Smooth muscle cell (in vitro differentiated cells): Measurements from ENCODE around the gene ZNF124. TPM values are rescaled to one million over a fixed set of nuclear protein-coding genes. Genes with fewer than 3 reads are reported as not detected.

Experiments used
- DNase-seq: peaks from one replicate; lab custom pipeline; 2025; ENCODE audit not compliant: unreplicated experiment; lab: John Stamatoyannopoulos, UW
- H2AFZ ChIP-seq: fragments of 200-600 bp; sonication (generic); 2 replicates; pipeline ENCODE4 v1.6.0; 2016; ENCODE audit warnings: antibody characterized with exemption, low read depth, mild to moderate bottlenecking
- H3F3A ChIP-seq: fragments of 200-600 bp; sonication (generic); 2 replicates; pipeline ENCODE4 v1.6.0; 2017; ENCODE audit warnings: antibody characterized with exemption, low read depth
- H3K27ac ChIP-seq: fragments of 200-600 bp; sonication (generic); 2 replicates; pipeline ENCODE4 v1.5.1; 2016; ENCODE audit warnings: low read depth, mild to moderate bottlenecking
- H3K27me3 ChIP-seq: fragments of 200-600 bp; sonication (generic); 2 replicates; pipeline ENCODE4 v1.6.1; 2016; ENCODE audit warnings: low read depth, mild to moderate bottlenecking
- H3K36me3 ChIP-seq: fragments of 200-600 bp; sonication (generic); 2 replicates; pipeline ENCODE4 v1.5.1; 2016; ENCODE audit warnings: low read depth
- H3K4me1 ChIP-seq: fragments of 200-600 bp; sonication (generic); 2 replicates; pipeline ENCODE4 v1.5.1; 2016; ENCODE audit warnings: low read depth
- H3K4me2 ChIP-seq: fragments of 200-600 bp; sonication (generic); 2 replicates; pipeline ENCODE4 v1.6.0; 2016; ENCODE audit warnings: mild to moderate bottlenecking
- H3K4me3 ChIP-seq: fragments of 200-600 bp; sonication (generic); 2 replicates; pipeline ENCODE4 v1.5.1; 2016; ENCODE audit warnings: mild to moderate bottlenecking
- H3K79me2 ChIP-seq: fragments of 200-600 bp; sonication (generic); 2 replicates; pipeline ENCODE4 v1.6.0; 2016; ENCODE audit warnings: low read depth, mild to moderate bottlenecking
- H3K9ac ChIP-seq: fragments of 200-600 bp; sonication (generic); 2 replicates; pipeline ENCODE4 v1.6.0; 2016; ENCODE audit warnings: low read depth
- H3K9me3 ChIP-seq: fragments of 200-600 bp; sonication (generic); replicated peaks from 2 replicates; pipeline ENCODE4 v1.5.1; 2016; ENCODE audit warnings: low read depth
- H4K20me1 ChIP-seq: fragments of 200-600 bp; sonication (generic); 2 replicates; pipeline ENCODE4 v1.6.0; 2016; ENCODE audit warnings: low read depth
- CTCF ChIP-seq: fragments of 200-600 bp; sonication (generic); IDR thresholded peaks from 2 replicates; pipeline ENCODE4 v1.5.1; 2017; ENCODE audit warnings: borderline replicate concordance, mild to moderate bottlenecking, antibody characterized with exemption; ENCODE audit not compliant: insufficient read depth, poor library complexity, severe bottlenecking
- WGBS: methylation state at CpG from one replicate; pipeline ENCODE4 v1.1.7; 2016; ENCODE audit warnings: low lambda C conversion rate; 5-methylcytosine and 5-hydroxymethylcytosine counted together
- polyA plus RNA-seq: library from polyadenylated mRNA; unstranded; fragments of >200 nt; fragmentation: Nextera tagmentation; extraction: Ambion mirVana; gene quantifications from 2 replicates; pipeline ENCODE4 v1.2.1, GENCODE V29; 2016
- total RNA-seq: library from RNA; depleted of rRNA; stranded (reverse); fragments of >200 nt; gene quantifications from 2 replicates; pipeline ENCODE4 v1.2.3, GENCODE V29; 2014

The ZNF124 gene
- total and polyA plus RNA-seq, 2 experiments from 2014 or later: 4.2 to 47.2 TPM

DNA sequence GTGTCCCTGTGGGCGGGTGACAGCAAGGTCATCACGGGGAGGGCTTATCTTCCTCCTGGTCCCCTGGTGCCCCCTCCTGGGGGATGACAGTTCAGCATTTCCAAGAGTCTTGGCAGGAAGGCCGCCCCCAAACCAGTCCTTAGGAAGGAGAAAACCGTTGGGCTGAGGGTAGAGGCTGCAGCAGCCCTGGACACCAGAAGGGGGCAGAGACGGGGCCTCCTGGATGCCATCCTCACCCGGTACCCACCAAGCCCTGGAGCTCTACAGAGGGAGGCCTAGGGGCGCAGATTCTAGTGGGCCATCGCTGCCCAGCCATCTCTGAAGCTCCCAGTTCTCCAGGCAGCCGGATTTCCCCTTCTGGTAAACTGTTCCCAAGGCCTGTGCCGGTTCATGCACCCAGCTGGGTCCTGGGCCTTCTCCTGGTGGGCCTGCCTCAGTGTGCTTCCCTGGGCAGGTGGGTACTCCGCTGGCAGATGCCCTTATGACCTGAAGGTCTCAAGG lies 52.8 kb downstream of the ZNF124 start:
- Histone ChIP-seq H3K4me1 (no peaks in the 10 kb centered on the region), H3K4me2 (no peak overlapping the region), H3K9me3 (no peaks in the 10 kb centered on the region), H4K20me1 (no peaks in the 10 kb centered on the region), H3K4me3 (no peak overlapping the region), H3K79me2 (no peaks in the 10 kb centered on the region), H3K27ac (no peak overlapping the region), H3K27me3 (no peaks in the 10 kb centered on the region), H3K9ac (no peak overlapping the region), H2AFZ (no peak overlapping the region), H3K36me3 (no peaks in the 10 kb centered on the region), H3F3A (no peaks in the 10 kb centered on the region)
- no peak for TF ChIP-seq CTCF
- WGBS: 84% methylated on average over 9 of the region's 11 CpGs
- DNase-seq: no peak

DNA sequence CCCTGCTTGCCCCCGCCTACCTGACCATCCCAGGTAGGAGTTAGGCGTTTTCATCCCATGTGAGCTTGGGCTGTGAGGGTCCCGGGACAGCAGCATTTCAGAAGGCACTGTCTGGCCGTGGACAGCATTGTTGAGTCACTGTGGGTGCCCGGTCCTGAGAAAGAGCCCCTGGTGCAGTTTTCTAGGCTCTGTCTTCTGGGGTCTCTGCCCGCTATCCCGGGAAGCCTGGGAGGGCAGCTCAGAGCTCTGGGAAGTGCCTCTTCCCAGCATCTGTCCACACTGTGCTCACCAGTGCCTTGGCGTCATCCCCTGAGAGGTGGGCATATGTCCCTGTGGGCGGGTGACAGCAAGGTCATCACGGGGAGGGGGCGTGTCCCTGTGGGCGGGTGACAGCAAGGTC lies 56.3 kb downstream of the ZNF124 start:
- Histone ChIP-seq H3K9ac (no peak overlapping the region), H3K4me2 (no peak overlapping the region), H3K4me1 (no peaks in the 10 kb centered on the region), H3K4me3 (no peak overlapping the region), H3F3A (peaks cover 5% of the 10 kb centered on the region), H2AFZ (no peak overlapping the region), H3K79me2 (no peaks in the 10 kb centered on the region), H4K20me1 (no peaks in the 10 kb centered on the region), H3K27ac (no peak overlapping the region), H3K9me3 (no peaks in the 10 kb centered on the region), H3K36me3 (no peaks in the 10 kb centered on the region), H3K27me3 (no peaks in the 10 kb centered on the region)
- no peak for TF ChIP-seq CTCF
- no peak for DNase-seq
- 90% methylated on average over 9 of the region's 12 CpGs for WGBS

DNA sequence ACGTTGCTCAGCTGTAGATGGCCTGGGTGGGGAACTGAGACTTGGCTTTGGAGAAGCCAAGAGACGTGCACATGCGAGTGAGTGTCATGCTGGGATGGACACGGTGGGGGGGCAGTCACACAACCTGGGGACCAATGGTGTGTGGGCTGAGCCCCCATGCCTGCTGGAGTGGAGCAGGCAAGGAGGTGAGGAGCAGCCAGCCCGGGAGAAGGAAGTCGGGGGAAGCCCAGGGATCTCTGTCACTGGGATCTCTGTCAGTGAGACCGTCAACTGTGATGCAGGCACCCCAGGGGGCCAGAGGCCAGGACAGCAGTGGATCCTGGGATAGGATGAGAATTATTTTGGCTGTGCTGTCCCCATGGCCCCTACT lies 56.7 kb downstream of the ZNF124 start:
- no peaks in the 10 kb centered on the region for H3K4me1 ChIP-seq
- H3K79me2 ChIP-seq: no peaks in the 10 kb centered on the region
- DNase-seq: no peak
- H3F3A ChIP-seq: peaks cover 5% of the 10 kb centered on the region
- H3K36me3 ChIP-seq: no peaks in the 10 kb centered on the region
- no peaks in the 10 kb centered on the region for H3K9me3 ChIP-seq
- H3K4me2 ChIP-seq: no peak overlapping the region
- no peak overlapping the region for H3K4me3 ChIP-seq
- WGBS: 76% methylated on average over 7 of the region's 7 CpGs
- H3K27me3 ChIP-seq: no peaks in the 10 kb centered on the region
- H2AFZ ChIP-seq: no peak overlapping the region
- no peak overlapping the region for H3K9ac ChIP-seq
- H4K20me1 ChIP-seq: no peaks in the 10 kb centered on the region
- TF ChIP-seq CTCF: no peak
- no peak overlapping the region for H3K27ac ChIP-seq

- H2AFZ ChIP-seq: no peak overlapping the region
- H3K27ac ChIP-seq: no peak overlapping the region
- no peak overlapping the region for H3K4me3 ChIP-seq
- no peaks in the 10 kb centered on the region for H4K20me1 ChIP-seq
- no peak overlapping the region for H3K4me2 ChIP-seq
- H3K9me3 ChIP-seq: no peaks in the 10 kb centered on the region
- DNase-seq: no peak
- H3K79me2 ChIP-seq: no peaks in the 10 kb centered on the region
- no peaks in the 10 kb centered on the region for H3K27me3 ChIP-seq
- no peak overlapping the region for H3K9ac ChIP-seq
- no peaks in the 10 kb centered on the region for H3K36me3 ChIP-seq
- no peaks in the 10 kb centered on the region for H3K4me1 ChIP-seq
- peaks cover 5% of the 10 kb centered on the region for H3F3A ChIP-seq
- no peak for TF ChIP-seq CTCF
- 93% methylated on average over 13 of the region's 13 CpGs for WGBS
Measured at GRCh38 chr1:247114351-247115140, 57.3 kb downstream of the ZNF124 start.
